Prostate gland (tissue), 2 donors: ENCODE data around the gene CRKL. TPM values are rescaled to one million over a fixed set of nuclear protein-coding genes. Genes with fewer than 3 reads are reported as not detected.
"Not testable (repeated sequence)": the region's sequence is repeated elsewhere in the genome, so short reads cannot be mapped to it uniquely, and the experiment has no call there.

ENCODE experiments used
- DNase-seq: peaks from one replicate; pipeline ENCODE4 v3.0.0-alpha.2; 2019; ENCODE audit warnings: low spot score
- H3K27ac ChIP-seq, 2 donors: fragments of 200-600 bp; sonication (generic); 2 replicates each; pipeline ENCODE4 v1.5.1; 2017 to 2019
- H3K27me3 ChIP-seq: fragments of 200-600 bp; sonication (generic); replicated peaks from 2 replicates; pipeline ENCODE4 v1.5.1; 2019; ENCODE audit not compliant: insufficient read depth
- H3K36me3 ChIP-seq, 2 donors: fragments of 200-600 bp; sonication (generic); 1 replicate in 1 of 2; 2 replicates in 1 of 2; pipeline versions ENCODE4 v1.5.1 to v1.8.1; 2017 to 2019
- H3K4me1 ChIP-seq: fragments of 200-600 bp; sonication (generic); replicated peaks from 2 replicates; pipeline ENCODE4 v1.5.1; 2019
- H3K4me3 ChIP-seq, 2 donors: fragments of 200-600 bp; sonication (generic); 2 replicates each; pipeline ENCODE4 v1.5.1; 2017 to 2019
- H3K9me3 ChIP-seq: fragments of 200-600 bp; sonication (generic); 2 replicates; pipeline ENCODE4 v1.5.1; 2017
- CTCF ChIP-seq, 4 experiments: fragments of 200-600 bp in 2 of 4; fragments of 450-650 bp in 2 of 4; sonication (generic) in 2 of 4; IDR thresholded peaks; 1 replicate in 3 of 4; 2 replicates in 1 of 4; pipeline ENCODE4 v1.5.1; 2016 to 2019; ENCODE audit warnings: antibody characterized with exemption in 4 of 4, mild to moderate bottlenecking in 2 of 4, moderate library complexity in 2 of 4
- POLR2A ChIP-seq: fragments of 450-650 bp; IDR thresholded peaks from one replicate; pipeline ENCODE4 v1.6.1; 2016; ENCODE audit warnings: antibody characterized with exemption, mild to moderate bottlenecking
- POLR2AphosphoS5 ChIP-seq: sonication (generic); formaldehyde crosslinking; IDR thresholded peaks from one replicate; pipeline ENCODE4 v1.6.1; 2017; ENCODE audit warnings: antibody characterized with exemption
- WGBS: methylation state at CpG from one replicate; pipeline ENCODE4 v1.1.5; 2018; 5-methylcytosine and 5-hydroxymethylcytosine counted together
- intact Hi-C: fragments of 100-400 bp; cut with DNase I; formaldehyde crosslinking; loops from one replicate; pipeline ENCODE4 v1.14.2; 2022
- total RNA-seq, 2 donors: library from RNA; depleted of rRNA; stranded (reverse); fragments of >200 nt; gene quantifications; one replicate each; pipeline ENCODE4 v1.1.0, GENCODE V29; 2016

Gene CRKL
- total RNA-seq, 2 donors from 2014 or later, result 41.6 to 72.0 TPM

- no peaks in the 10 kb centered on the region for H3K9me3 ChIP-seq
- TF ChIP-seq POLR2AphosphoS5 (no peak), CTCF (IDR thresholded peaks at IDR 0.05) (no peak), POLR2A (no peak)
- no peaks in the 10 kb centered on the region for H3K36me3 ChIP-seq
- DNase-seq, result no peak
- H3K27me3 ChIP-seq, result no peaks in the 10 kb centered on the region
- H3K27ac ChIP-seq, result no peak overlapping the region
- intact Hi-C loops, result no loop called here
- H3K4me1 ChIP-seq, result no peaks in the 10 kb centered on the region
- no peak overlapping the region for H3K4me3 ChIP-seq
- 90% methylated on average over 1 of the region's 1 CpG for WGBS
Measured at GRCh38 chr22:20930004-20930403, 12.8 kb downstream of the CRKL start.

- H3K27ac ChIP-seq, H3K4me3 ChIP-seq, H3K4me1 ChIP-seq, H3K9me3 ChIP-seq, H3K36me3 ChIP-seq, DNase-seq, intact Hi-C loops, H3K27me3 ChIP-seq: not testable (repeated sequence)
- WGBS, result 99% methylated on average over 12 of the region's 12 CpGs
Measured at GRCh38 chr22:20930435-20930834, 13.2 kb downstream of the CRKL start.

GRCh38 chr22:20931126-20931654 is 14.0 kb downstream of the CRKL start:
- WGBS, result 86% methylated on average over 4 of the region's 4 CpGs
- Histone ChIP-seq H3K36me3 (no peaks in the 10 kb centered on the region), H3K27ac (no peak overlapping the region), H3K27me3 (no peaks in the 10 kb centered on the region), H3K9me3 (no peaks in the 10 kb centered on the region), H3K4me3 (no peak overlapping the region), H3K4me1 (no peaks in the 10 kb centered on the region)
- DNase-seq, result no peak
- intact Hi-C loops, result no loop called here
- TF ChIP-seq POLR2AphosphoS5 (no peak), CTCF (IDR thresholded peaks at IDR 0.05) (no peak), POLR2A (no peak)

- TF ChIP-seq POLR2AphosphoS5, result no peak
- no peak for TF ChIP-seq CTCF (IDR thresholded peaks at IDR 0.05)
- no peak for TF ChIP-seq POLR2A
- no peaks in the 10 kb centered on the region for H3K9me3 ChIP-seq
- DNase-seq, result no peak
- H3K27ac ChIP-seq, result no peak overlapping the region
- 91% methylated on average over 7 of the region's 7 CpGs for WGBS
- H3K36me3 ChIP-seq, result no peaks in the 10 kb centered on the region
- H3K27me3 ChIP-seq, result no peaks in the 10 kb centered on the region
- H3K4me1 ChIP-seq, result peaks cover 5% of the 10 kb centered on the region
- intact Hi-C loops, result no loop called here
- no peak overlapping the region for H3K4me3 ChIP-seq
Measured at GRCh38 chr22:20933910-20934309, 16.7 kb downstream of the CRKL start.

- H3K4me3 ChIP-seq, H3K4me1 ChIP-seq, H3K9me3 ChIP-seq, H3K27ac ChIP-seq, H3K36me3 ChIP-seq, H3K27me3 ChIP-seq, DNase-seq, intact Hi-C loops: not testable (repeated sequence)
- 91% methylated on average over 9 of the region's 9 CpGs for WGBS
Measured at GRCh38 chr22:20935049-20935448, 17.8 kb downstream of the CRKL start.

GRCh38 chr22:20935780-20936539 is 18.8 kb downstream of the CRKL start:
- H3K9me3 ChIP-seq, H3K4me1 ChIP-seq, DNase-seq, H3K27ac ChIP-seq, intact Hi-C loops, H3K27me3 ChIP-seq, H3K36me3 ChIP-seq, H3K4me3 ChIP-seq: not testable (repeated sequence)
- WGBS, result 65% methylated on average over 11 of the region's 11 CpGs
